ACC112 (cell line): Measurements from ENCODE around the gene ALPP.
"Not testable (repeated sequence)": the region's sequence is repeated elsewhere in the genome, so short reads cannot be mapped to it uniquely, and the experiment has no call there.

Source experiments
- H2AFZ ChIP-seq: fragments of 200-600 bp; sonication (generic); one replicate; pipeline ENCODE4 v1.6.0; 2017; ENCODE audit warnings: antibody characterized with exemption, low read length; ENCODE audit not compliant: unreplicated experiment
- H3K27ac ChIP-seq: fragments of 200-600 bp; sonication (generic); 2 replicates; pipeline ENCODE4 v1.5.1; 2014; ENCODE audit warnings: low read depth, mild to moderate bottlenecking, antibody characterized with exemption, low read length, moderate library complexity
- H3K27me3 ChIP-seq: fragments of 200-600 bp; sonication (generic); 2 replicates; pipeline ENCODE4 v1.6.1; 2014; ENCODE audit warnings: mild to moderate bottlenecking, antibody characterized with exemption, low read length, moderate library complexity, mixed read lengths; ENCODE audit not compliant: insufficient read depth
- H3K36me3 ChIP-seq: fragments of 200-600 bp; sonication (generic); 2 replicates; pipeline ENCODE4 v1.6.1; 2016; ENCODE audit warnings: mild to moderate bottlenecking, antibody characterized with exemption, low read length, moderate library complexity, mixed read lengths; ENCODE audit not compliant: insufficient read depth
- H3K4me1 ChIP-seq: fragments of 200-600 bp; sonication (generic); one replicate; pipeline ENCODE4 v1.6.1; 2016; ENCODE audit warnings: low read length, mixed read lengths; ENCODE audit not compliant: insufficient read depth, unreplicated experiment, control insufficient read depth
- H3K4me3 ChIP-seq: fragments of 200-600 bp; sonication (generic); 2 replicates; pipeline ENCODE4 v1.5.1; 2014; ENCODE audit warnings: mild to moderate bottlenecking, low read depth, low read length
- H3K79me2 ChIP-seq: fragments of 200-600 bp; sonication (generic); one replicate; pipeline ENCODE4 v1.6.0; 2016; ENCODE audit warnings: low read length; ENCODE audit not compliant: control insufficient read depth, unreplicated experiment, insufficient read depth

The ALPP gene

GRCh38 chr2:232419245-232420072, 40.9 kb downstream of the ALPP start:
- H3K4me3 ChIP-seq, result peak overlapping the region; percentile 26
- no peaks in the 10 kb centered on the region for H3K79me2 ChIP-seq
- H3K27ac ChIP-seq, result no peak overlapping the region
- H3K36me3 ChIP-seq, result peaks cover 3% of the 10 kb centered on the region; the same call in 1 of the 2 replicates
- peaks cover 83% of the 10 kb centered on the region for H3K27me3 ChIP-seq
- H3K4me1 ChIP-seq, result no peaks in the 10 kb centered on the region
- H2AFZ ChIP-seq, result no peak overlapping the region

- no peak overlapping the region for H3K4me3 ChIP-seq
- H2AFZ ChIP-seq, result no peak overlapping the region
- H3K27me3 ChIP-seq, result peaks cover 83% of the 10 kb centered on the region
- H3K27ac ChIP-seq, result no peak overlapping the region
- peaks cover 3% of the 10 kb centered on the region; the same call in 1 of the 2 replicates for H3K36me3 ChIP-seq
- no peaks in the 10 kb centered on the region for H3K79me2 ChIP-seq
- H3K4me1 ChIP-seq, result no peaks in the 10 kb centered on the region
These were observed 41.5 kb downstream of the ALPP start for GRCh38 chr2:232420073-232420454.

GRCh38 chr2:232420463-232421188, 42.1 kb downstream of the ALPP start:
- peaks cover 3% of the 10 kb centered on the region; the same call in 1 of the 2 replicates for H3K36me3 ChIP-seq
- no peak overlapping the region for H3K4me3 ChIP-seq
- no peaks in the 10 kb centered on the region for H3K4me1 ChIP-seq
- no peaks in the 10 kb centered on the region for H3K79me2 ChIP-seq
- no peak overlapping the region for H3K27ac ChIP-seq
- H3K27me3 ChIP-seq, result peaks cover 83% of the 10 kb centered on the region
- no peak overlapping the region for H2AFZ ChIP-seq

- H3K4me1 ChIP-seq, result no peaks in the 10 kb centered on the region
- H3K27ac ChIP-seq, result no peak overlapping the region
- H3K27me3 ChIP-seq, result peaks cover 86% of the 10 kb centered on the region
- H3K36me3 ChIP-seq, result peaks cover 3% of the 10 kb centered on the region; the same call in 1 of the 2 replicates
- H2AFZ ChIP-seq, result no peak overlapping the region
- H3K4me3 ChIP-seq, result no peak overlapping the region
- H3K79me2 ChIP-seq, result no peaks in the 10 kb centered on the region
These were observed 42.7 kb downstream of the ALPP start for GRCh38 chr2:232421189-232421785.

GRCh38 chr2:232422051-232422450, 43.5 kb downstream of the ALPP start:
- Histone ChIP-seq H2AFZ (no peak overlapping the region), H3K27ac (no peak overlapping the region), H3K27me3 (peaks cover 87% of the 10 kb centered on the region), H3K36me3 (peaks cover 3% of the 10 kb centered on the region; the same call in 1 of the 2 replicates), H3K79me2 (no peaks in the 10 kb centered on the region), H3K4me1 (no peaks in the 10 kb centered on the region), H3K4me3 (no peak overlapping the region)

- not testable (repeated sequence) for H2AFZ ChIP-seq, H3K4me1 ChIP-seq, H3K79me2 ChIP-seq, H3K36me3 ChIP-seq, H3K27ac ChIP-seq, H3K4me3 ChIP-seq
- H3K27me3 ChIP-seq, result peaks cover 82% of the 10 kb centered on the region
These were observed 44.4 kb downstream of the ALPP start for GRCh38 chr2:232422996-232423395.

GRCh38 chr2:232423407-232423806, 44.9 kb downstream of the ALPP start:
- H3K79me2 ChIP-seq, H3K4me1 ChIP-seq, H2AFZ ChIP-seq, H3K27ac ChIP-seq, H3K36me3 ChIP-seq, H3K4me3 ChIP-seq: not testable (repeated sequence)
- H3K27me3 ChIP-seq, result peaks cover 78% of the 10 kb centered on the region

GRCh38 chr2:232431705-232432590, 53.4 kb downstream of the ALPP start:
- Histone ChIP-seq H3K4me1 (no peaks in the 10 kb centered on the region), H3K36me3 (no peaks in the 10 kb centered on the region), H3K27ac (no peak overlapping the region), H3K4me3 (no peak overlapping the region), H3K27me3 (no peaks in the 10 kb centered on the region), H2AFZ (no peak overlapping the region), H3K79me2 (no peaks in the 10 kb centered on the region)
